Measurements from ENCODE around the gene HDAC4.

Gene HDAC4

DNA sequence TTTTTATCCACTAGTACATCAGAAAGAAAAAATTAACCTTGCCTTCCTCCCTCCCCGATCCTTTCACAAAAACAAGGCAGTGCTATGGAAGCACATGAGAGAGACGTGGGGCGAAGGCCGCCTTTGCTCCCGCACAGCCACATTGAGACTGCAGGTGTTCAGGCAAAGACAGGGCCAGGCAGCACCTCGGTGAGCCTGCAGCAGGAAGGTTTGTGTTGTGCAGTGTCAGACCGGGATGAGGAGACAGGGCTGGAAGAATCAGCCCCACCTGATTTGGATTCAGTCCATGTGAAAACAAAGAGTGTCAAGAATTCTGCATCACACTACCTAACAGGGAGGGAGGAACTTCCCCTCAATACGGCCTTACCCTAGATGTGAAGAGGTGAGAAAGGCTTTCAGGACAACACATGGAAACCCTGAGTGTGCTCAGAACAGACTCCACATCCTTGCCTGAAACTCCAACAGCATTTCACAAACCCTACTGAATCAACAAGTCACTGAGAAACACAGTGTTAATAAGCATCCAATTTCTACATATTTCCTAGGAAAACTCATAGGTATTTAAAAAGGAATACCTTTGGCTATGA, 59.6 kb downstream of the HDAC4 start:
- TF ChIP-seq GATA3 (IDR thresholded peaks at IDR 0.05; ENCODE audit: low read depth, low read length), result no peak
- TF ChIP-seq GATA2 (IDR thresholded peaks at IDR 0.05; ENCODE audit: low read depth, low read length), result no peak

DNA sequence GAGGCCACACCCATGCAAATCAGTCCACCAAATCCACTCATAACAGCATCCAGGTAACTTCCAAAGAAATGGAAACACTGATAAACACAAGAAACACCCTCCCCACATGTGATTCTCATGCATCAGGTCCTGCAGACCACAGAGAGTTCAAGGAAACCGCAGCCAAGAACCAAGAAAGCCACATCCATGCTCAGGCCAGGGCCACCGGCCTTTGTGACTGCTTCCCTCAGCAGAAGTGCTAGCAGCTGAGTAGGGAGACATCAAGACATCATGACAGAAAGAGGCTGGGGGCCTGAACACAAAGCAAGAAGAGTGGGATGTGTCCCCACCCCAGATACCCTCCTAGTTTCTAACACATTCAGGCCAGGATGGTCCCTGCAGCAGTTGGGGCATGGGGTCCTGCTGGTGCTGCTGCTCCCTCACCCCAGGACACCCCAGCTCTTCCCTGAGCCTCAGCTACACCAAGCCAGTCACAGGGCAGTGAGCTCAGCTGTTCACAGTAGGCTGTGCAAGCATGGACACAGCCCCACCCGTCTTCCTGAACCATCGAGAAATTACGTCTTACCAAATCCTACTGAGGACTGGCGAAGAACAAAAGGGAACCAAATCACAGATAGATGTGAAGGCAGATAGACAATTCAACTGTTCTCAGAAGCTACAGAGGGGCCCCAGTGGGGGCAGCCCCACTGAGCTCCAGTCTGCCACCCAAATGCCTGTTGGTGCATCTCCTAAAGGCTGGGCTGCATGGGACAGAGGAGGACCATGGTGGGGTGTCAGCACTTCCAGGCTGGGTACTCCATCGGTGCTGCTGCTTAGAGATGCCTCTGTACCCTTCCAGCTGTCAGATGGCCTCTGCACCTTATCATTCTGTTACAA, 60.9 kb downstream of the HDAC4 start:
- no peak for TF ChIP-seq GATA2 (IDR thresholded peaks at IDR 0.05; ENCODE audit: low read depth, low read length)
- TF ChIP-seq GATA3 (IDR thresholded peaks at IDR 0.05; ENCODE audit: low read depth, low read length), result no peak

DNA sequence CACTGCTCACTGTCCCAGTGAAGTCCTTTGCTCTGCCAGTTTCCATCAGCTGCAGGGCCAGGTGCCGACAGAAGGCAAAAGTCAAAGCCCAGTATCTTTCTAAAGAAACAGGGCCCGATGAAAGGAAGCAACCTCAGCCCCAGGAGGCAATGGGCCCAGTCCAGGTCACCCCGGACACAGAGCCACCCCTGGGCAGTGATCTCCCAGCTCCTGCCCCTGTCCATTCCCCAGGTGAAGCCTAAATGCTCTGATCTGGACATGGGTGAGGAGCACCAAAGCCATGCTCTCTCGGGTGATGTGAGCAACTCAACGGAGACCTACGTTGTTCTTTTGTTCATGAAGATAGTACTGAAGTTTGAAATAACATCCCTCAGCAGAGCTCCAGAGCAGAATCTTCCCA, 61.6 kb downstream of the HDAC4 start:
- no peak for TF ChIP-seq GATA2 (IDR thresholded peaks at IDR 0.05; ENCODE audit: low read depth, low read length)
- no peak for TF ChIP-seq GATA3 (IDR thresholded peaks at IDR 0.05; ENCODE audit: low read depth, low read length)

DNA sequence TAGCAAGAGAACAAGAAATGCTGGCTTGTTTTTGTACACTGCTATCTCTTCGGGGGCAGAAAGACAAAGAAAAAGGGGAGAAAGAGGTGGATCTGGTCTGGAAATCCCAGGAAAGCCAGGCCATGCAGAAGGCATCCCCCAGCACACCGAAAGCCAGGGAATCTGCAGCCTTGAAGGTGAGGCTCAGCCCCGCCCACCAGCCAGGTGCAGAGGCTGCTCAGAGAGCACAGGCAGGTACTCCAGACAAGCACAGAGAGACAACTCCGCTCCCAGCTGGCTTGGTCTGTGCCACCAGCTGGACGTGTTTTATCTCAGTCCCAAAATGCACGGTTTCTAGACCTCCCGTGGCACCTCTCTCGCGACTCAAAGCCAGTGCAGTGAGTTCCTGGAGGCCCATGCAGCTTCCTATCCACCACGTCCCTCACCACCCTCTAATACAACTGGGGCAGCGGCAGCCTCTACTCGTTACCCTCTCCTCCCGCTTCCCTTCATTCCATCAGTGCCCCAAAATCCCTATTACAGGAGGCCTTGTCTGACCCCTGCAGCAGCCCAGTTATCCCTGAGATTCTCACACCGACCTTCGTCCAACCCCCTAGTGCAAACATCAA, 62.8 kb downstream of the HDAC4 start:
- TF ChIP-seq GATA3 (IDR thresholded peaks at IDR 0.05; ENCODE audit: low read depth, low read length), result no peak
- no peak for TF ChIP-seq GATA2 (IDR thresholded peaks at IDR 0.05; ENCODE audit: low read depth, low read length)

GRCh38 chr2:239337122-239337876, 63.5 kb downstream of the HDAC4 start:
- no peak for TF ChIP-seq GATA3 (IDR thresholded peaks at IDR 0.05; ENCODE audit: low read depth, low read length)
- TF ChIP-seq GATA2 (IDR thresholded peaks at IDR 0.05; ENCODE audit: low read depth, low read length), result no peak

DNA sequence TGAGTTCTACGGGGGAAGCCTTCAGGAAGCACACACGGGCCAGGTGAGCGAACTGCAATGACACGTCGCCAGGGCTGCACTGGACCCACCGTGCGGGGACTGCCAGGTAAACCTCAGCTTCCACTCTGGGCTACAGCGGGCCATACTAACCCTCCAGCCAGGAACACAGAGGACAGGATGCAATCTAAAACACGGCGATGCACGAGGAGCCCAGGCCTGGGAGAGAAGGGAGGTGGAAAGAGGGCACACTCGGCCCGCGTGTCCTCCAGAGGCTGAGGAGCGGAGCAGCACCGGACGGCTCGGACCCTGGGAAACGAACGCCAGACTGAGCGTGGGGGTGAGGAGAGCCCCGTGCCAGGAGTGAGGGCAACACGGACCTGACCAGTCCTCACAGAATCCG, 69.3 kb downstream of the HDAC4 start:
- TF ChIP-seq GATA2 (IDR thresholded peaks at IDR 0.05; ENCODE audit: low read depth, low read length) (no peak), GATA3 (IDR thresholded peaks at IDR 0.05; ENCODE audit: low read depth, low read length) (no peak)

GRCh38 chr2:239330836-239331235, 70.0 kb downstream of the HDAC4 start:
- TF ChIP-seq GATA2 (IDR thresholded peaks at IDR 0.05; ENCODE audit: low read depth, low read length) (no peak), GATA3 (IDR thresholded peaks at IDR 0.05; ENCODE audit: low read depth, low read length) (no peak)

- TF ChIP-seq GATA2 (IDR thresholded peaks at IDR 0.05; ENCODE audit: low read depth, low read length), result no peak
- TF ChIP-seq GATA3 (IDR thresholded peaks at IDR 0.05; ENCODE audit: low read depth, low read length), result no peak
Observed at GRCh38 chr2:239329972-239330572, 70.7 kb downstream of the HDAC4 start.

- TF ChIP-seq GATA2 (IDR thresholded peaks at IDR 0.05; ENCODE audit: low read depth, low read length) (no peak), GATA3 (IDR thresholded peaks at IDR 0.05; ENCODE audit: low read depth, low read length) (no peak)
Observed at GRCh38 chr2:239329284-239329971, 71.4 kb downstream of the HDAC4 start.

DNA sequence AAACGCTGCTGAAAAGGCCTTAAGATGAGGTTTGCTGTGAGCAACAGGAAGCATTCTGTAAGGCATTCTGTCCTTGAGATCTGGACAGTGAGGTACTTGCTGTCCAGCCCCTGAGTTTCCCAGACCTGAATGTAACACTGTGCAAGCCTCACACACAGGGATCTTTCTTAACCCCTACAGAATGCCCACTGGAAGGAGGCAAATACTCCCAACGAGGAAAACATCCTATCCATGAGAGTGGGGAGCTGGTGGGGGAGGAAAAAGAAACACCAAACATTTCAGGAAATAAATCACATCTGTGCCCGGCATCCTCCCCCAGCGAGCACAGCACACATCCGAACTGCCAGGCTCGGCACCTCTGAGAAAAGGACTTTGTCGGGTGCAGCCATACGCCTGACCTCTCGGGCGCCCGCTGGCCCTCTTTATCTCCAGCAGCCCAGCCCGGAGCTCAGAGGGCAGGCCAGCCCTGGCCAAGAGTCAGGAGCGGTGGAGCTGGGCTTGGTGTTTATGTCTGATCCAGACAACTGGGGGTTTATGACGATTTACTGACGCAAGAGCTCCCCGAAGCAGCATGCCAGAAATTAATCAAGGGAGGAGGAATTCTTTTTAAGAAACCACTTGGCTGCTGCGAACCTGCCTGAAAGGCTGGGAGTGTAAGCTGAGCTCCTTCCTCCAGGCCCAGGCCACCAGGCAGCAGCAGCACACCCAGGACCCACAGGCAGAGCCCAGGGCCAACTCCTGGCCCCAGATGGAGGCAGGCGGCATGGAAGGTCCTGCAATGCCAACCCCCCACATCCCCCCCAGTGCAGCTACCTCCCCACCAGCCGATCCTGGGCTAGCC, 72.2 kb downstream of the HDAC4 start:
- TF ChIP-seq GATA2 (IDR thresholded peaks at IDR 0.05; ENCODE audit: low read depth, low read length) (no peak), GATA3 (IDR thresholded peaks at IDR 0.05; ENCODE audit: low read depth, low read length) (no peak)

- no peak for TF ChIP-seq GATA3 (IDR thresholded peaks at IDR 0.05; ENCODE audit: low read depth, low read length)
- TF ChIP-seq GATA2 (IDR thresholded peaks at IDR 0.05; ENCODE audit: low read depth, low read length), result peak; percentile 27; the same call in 1 of the 2 replicates
Observed at GRCh38 chr2:239327536-239328350, 73.1 kb downstream of the HDAC4 start.

Data from SH-SY5Y (cell line).